Kidney (tissue), 14 donors: ENCODE results near the gene SERINC2. TPM values are rescaled to one million over a fixed set of nuclear protein-coding genes. Genes with fewer than 3 reads are reported as not detected.
"Not testable (repeated sequence)": the region's sequence is repeated elsewhere in the genome, so short reads cannot be mapped to it uniquely, and the experiment has no call there.

Experiments
- DNase-seq, 5 donors: peaks; one replicate each; pipeline ENCODE4 v3.0.0-alpha.2; 2013 to 2020
- FAIRE-seq: peaks from 2 replicates; lab custom pipeline; 2012; peaks lifted over from hg19 to GRCh38; lab: Jason Lieb, UNC
- H3K27ac ChIP-seq, 2 donors: one replicate each; pipeline ENCODE4 v1.7.0; 2013; ENCODE audit warnings: low read depth in 2 of 2, low read length in 2 of 2, inconsistent platforms in 1 of 2
- H3K27me3 ChIP-seq: one replicate; pipeline ENCODE4 v1.7.1; 2013; ENCODE audit warnings: low read length, inconsistent platforms; ENCODE audit not compliant: control insufficient read depth, insufficient read depth
- H3K36me3 ChIP-seq, 3 donors: one replicate each; pipeline versions ENCODE4 v1.7.0 to v1.7.1; 2013; ENCODE audit warnings: low read length in 3 of 3, control low read depth in 1 of 3, inconsistent platforms in 1 of 3; ENCODE audit not compliant: insufficient read depth in 3 of 3, control insufficient read depth in 2 of 3
- H3K4me1 ChIP-seq, 3 donors: one replicate each; pipeline versions ENCODE4 v1.7.0 to v1.7.1; 2013; ENCODE audit warnings: low read length in 3 of 3, inconsistent platforms in 1 of 3, low read depth in 1 of 3; ENCODE audit not compliant: control insufficient read depth in 2 of 3, insufficient read depth in 2 of 3
- H3K4me3 ChIP-seq, 3 donors: one replicate each; pipeline versions ENCODE4 v1.7.0 to v1.8.1; 2013; ENCODE audit warnings: low read length in 3 of 3, control low read depth in 1 of 3, inconsistent platforms in 1 of 3
- H3K9ac ChIP-seq, 3 donors: one replicate each; pipeline versions ENCODE4 v1.7.0 to v1.7.1; 2013; ENCODE audit warnings: low read length in 3 of 3, control low read depth in 1 of 3, inconsistent platforms in 1 of 3
- H3K9me3 ChIP-seq, 3 donors: one replicate each; pipeline versions ENCODE4 v1.7.0 to v1.7.1; 2013; ENCODE audit warnings: low read length in 3 of 3, control low read depth in 1 of 3, inconsistent platforms in 1 of 3; ENCODE audit not compliant: control insufficient read depth in 2 of 3, insufficient read depth in 1 of 3
- CTCF ChIP-seq: IDR thresholded peaks from 3 replicates; pipeline ENCODE4 v1.5.1; 2012; ENCODE audit warnings: mild to moderate bottlenecking, moderate library complexity, borderline replicate concordance; ENCODE audit not compliant: insufficient read depth; ENCODE audit errors: extremely low read depth
- intact Hi-C: fragments of 100-400 bp; cut with DNase I; formaldehyde crosslinking; loops from one replicate; pipeline ENCODE4 v1.11.1; 2022
- polyA plus RNA-seq: library from polyadenylated mRNA; stranded (reverse); fragments of 350-450 nt; fragmentation: Illumina TruSeq; extraction: RNeasy Lipid Tissue Mini Kit (QIAGEN cat#74804); gene quantifications from one replicate; pipeline ENCODE4 v1.2.3, GENCODE V29; 2014; ENCODE audit warnings: low read depth, low replicate concordance; ENCODE audit not compliant: insufficient read depth
- total RNA-seq: library from RNA; stranded (reverse); fragmentation: NEBNext Ultra II Directional; extraction: Animal tissue kit (Norgen Biotek cat#: 25700); gene quantifications from one replicate; pipeline ENCODE4 v1.2.1, GENCODE V29; 2021
- donor health status: control.
- donor health status: control.
- donor health status: control.
- donor health status: control.
- donor health status: control.
- donor health status: DM: yes; HTN: yes; CAD: no.
- donor health status: Normal renal cell carcinoma (clear cell type).

The SERINC2 gene
- total and polyA plus RNA-seq, 2 donors from 2014 or later = 99.2 to 126 TPM

GRCh38 chr1:31429583-31429982 lies 16.6 kb downstream of the SERINC2 start:
- FAIRE-seq (no peak), DNase-seq (peak in 1 of 5 donors; percentile 32)
- H3K27me3 ChIP-seq = no peaks in the 10 kb centered on the region
- no peaks in the 10 kb centered on the region for H3K9me3 ChIP-seq
- peaks cover 0 to 34% (median 4%) of the 10 kb centered on the region in 3 donors for H3K36me3 ChIP-seq
- no peak overlapping the region for H3K4me3 ChIP-seq
- no peaks in the 10 kb centered on the region for H3K4me1 ChIP-seq
- no peak for TF ChIP-seq CTCF
- intact Hi-C loops = loop anchor here (10.0 kb wide), 1 partner anchor 245 kb away; no protein-coding TSS in a partner anchor
- no peak overlapping the region for H3K9ac ChIP-seq
- no peak overlapping the region for H3K27ac ChIP-seq

- intact Hi-C loops, FAIRE-seq, H3K9me3 ChIP-seq, H3K4me3 ChIP-seq, H3K4me1 ChIP-seq, H3K27ac ChIP-seq, DNase-seq, H3K9ac ChIP-seq, H3K27me3 ChIP-seq: not testable (repeated sequence)
- H3K36me3 ChIP-seq = peaks cover 0 to 17% (median 2%) of the 10 kb centered on the region in 3 donors
Observed at GRCh38 chr1:31431351-31432257, 18.6 kb downstream of the SERINC2 start.

- intact Hi-C loops = no loop called here
- Histone ChIP-seq H3K27me3 (no peaks in the 10 kb centered on the region), H3K9ac (no peak overlapping the region), H3K4me3 (no peak overlapping the region), H3K4me1 (no peaks in the 10 kb centered on the region), H3K9me3 (no peaks in the 10 kb centered on the region), H3K27ac (peak overlapping the region; percentile 36 to 57), H3K36me3 (peaks cover 0 to 7% (median 2%) of the 10 kb centered on the region in 3 donors)
- TF ChIP-seq CTCF = no peak
- DNase-seq (no peak), FAIRE-seq (no peak)
Observed at GRCh38 chr1:31432592-31433395, 19.8 kb downstream of the SERINC2 start.
